Right lobe of liver (tissue), 4 donors: ENCODE measurements around the gene ASCC1.
"Not testable (repeated sequence)": the region's sequence is repeated elsewhere in the genome, so short reads cannot be mapped to it uniquely, and the experiment has no call there.

ENCODE experiments used
- CTCF ChIP-seq, 4 donors: fragments of 200-600 bp in 3 of 4; fragments of 450-650 bp in 1 of 4; IDR thresholded peaks; one replicate each; pipeline versions ENCODE4 v1.5.1 to v1.8.0; 2016 to 2022; ENCODE audit warnings: antibody characterized with exemption in 4 of 4, mild to moderate bottlenecking in 2 of 4
- POLR2A ChIP-seq: fragments of 450-650 bp; IDR thresholded peaks from one replicate; pipeline ENCODE4 v1.6.1; 2017; ENCODE audit warnings: antibody characterized with exemption, mild to moderate bottlenecking
- donor health status: DM: no; HTN: no; CAD: no.
- donor health status: DM: no; HTN: no; CAD: no.
- donor health status: DM: no; HTN: yes; CAD: no.

- TF ChIP-seq CTCF (IDR thresholded peaks at IDR 0.05); POLR2A: not testable (repeated sequence)
Measured at GRCh38 chr10:72147324-72147584, 68.8 kb downstream of the ASCC1 start.
